ENCODE measurements around the gene ENTR1.

The ENTR1 gene

DNA sequence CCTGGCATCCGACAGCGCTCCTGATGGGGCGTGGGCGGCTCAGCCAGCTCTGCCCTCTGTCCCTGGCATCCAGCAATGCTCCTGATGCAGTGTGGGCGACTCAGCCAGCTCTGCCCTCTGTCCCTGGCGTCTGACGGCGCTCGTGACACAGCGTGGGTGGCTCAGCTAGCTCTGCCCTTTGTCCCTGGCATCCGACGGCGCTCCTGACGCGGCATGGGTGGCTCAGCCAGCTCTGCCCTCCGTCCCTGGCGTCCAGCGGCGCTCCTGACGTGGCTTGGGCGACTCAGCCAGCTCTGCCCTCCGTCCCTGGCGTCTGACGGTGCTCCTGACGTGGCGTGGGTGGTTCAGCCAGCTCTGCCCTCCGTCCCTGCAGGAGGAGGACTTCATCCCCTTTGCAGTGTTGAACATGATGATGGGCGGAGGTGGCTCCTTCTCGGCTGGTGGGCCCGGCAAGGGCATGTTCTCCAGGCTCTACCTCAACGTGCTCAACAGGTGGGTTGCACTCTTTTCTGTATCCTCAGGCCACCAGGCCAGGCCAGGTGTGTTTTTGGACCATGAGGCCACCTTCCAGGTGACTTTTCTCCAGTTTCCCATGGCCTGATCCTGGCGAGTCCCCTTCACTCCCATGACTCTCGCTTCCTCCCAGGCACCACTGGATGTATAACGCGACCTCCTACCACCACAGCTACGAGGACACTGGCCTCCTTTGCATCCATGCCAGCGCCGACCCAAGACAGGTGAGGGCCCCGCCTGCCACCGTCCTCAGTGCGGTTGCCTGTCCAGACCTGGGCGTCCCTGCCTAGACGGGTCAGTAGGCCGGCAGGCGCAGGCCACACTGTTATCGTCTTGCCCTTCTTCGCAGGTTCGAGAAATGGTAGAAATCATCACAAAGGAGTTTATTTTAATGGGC is 8.0 kb upstream of the ENTR1 start:
- H3K4me3 ChIP-seq (ENCODE audit: low read depth, low read length) = no peak overlapping the region
- TF ChIP-seq, protein P1, sequence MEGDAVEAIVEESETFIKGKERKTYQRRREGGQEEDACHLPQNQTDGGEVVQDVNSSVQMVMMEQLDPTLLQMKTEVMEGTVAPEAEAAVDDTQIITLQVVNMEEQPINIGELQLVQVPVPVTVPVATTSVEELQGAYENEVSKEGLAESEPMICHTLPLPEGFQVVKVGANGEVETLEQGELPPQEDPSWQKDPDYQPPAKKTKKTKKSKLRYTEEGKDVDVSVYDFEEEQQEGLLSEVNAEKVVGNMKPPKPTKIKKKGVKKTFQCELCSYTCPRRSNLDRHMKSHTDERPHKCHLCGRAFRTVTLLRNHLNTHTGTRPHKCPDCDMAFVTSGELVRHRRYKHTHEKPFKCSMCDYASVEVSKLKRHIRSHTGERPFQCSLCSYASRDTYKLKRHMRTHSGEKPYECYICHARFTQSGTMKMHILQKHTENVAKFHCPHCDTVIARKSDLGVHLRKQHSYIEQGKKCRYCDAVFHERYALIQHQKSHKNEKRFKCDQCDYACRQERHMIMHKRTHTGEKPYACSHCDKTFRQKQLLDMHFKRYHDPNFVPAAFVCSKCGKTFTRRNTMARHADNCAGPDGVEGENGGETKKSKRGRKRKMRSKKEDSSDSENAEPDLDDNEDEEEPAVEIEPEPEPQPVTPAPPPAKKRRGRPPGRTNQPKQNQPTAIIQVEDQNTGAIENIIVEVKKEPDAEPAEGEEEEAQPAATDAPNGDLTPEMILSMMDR (IDR thresholded peaks at IDR 0.05; ENCODE audit: insufficient read depth, low read length, missing control alignments) = no peak
- DNase-seq (ENCODE audit: low read depth, low spot score) = no peak
- ChIA-PET POLR2A (interaction anchor here (0.9 kb wide), 1 partner anchor 16 kb away, joined by 3 read pairs; no protein-coding TSS in a partner anchor), CTCF (interaction anchor here (0.6 to 1.5 kb wide), 3 partner anchors 9 to 18 kb away, joined by 3 to 6 read pairs (median 5); no protein-coding TSS in a partner anchor)

DNA sequence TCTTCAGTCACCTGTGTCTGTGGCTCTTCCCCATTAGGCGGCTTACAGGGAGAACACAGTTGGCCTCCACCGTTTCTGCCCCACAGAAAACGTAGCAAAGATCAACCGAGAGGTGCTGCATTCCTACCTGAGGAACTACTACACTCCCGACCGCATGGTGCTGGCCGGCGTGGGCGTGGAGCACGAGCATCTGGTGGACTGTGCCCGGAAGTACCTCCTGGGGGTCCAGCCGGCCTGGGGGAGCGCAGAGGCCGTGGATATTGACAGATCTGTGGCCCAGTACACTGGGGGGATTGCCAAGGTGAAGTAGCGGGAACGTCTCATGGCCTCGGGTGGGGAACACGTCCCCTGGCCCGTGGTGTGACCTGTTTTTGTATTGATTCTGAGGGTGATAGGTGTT is 6.5 kb upstream of the ENTR1 start:
- TF ChIP-seq, protein P1 (IDR thresholded peaks at IDR 0.05; ENCODE audit: insufficient read depth, low read length, missing control alignments) = no peak
- ChIA-PET POLR2A (no interaction called here), CTCF (interaction anchor here (1.2 to 1.5 kb wide), 3 partner anchors 9 to 104 kb away, joined by 4 to 6 read pairs (median 5); no protein-coding TSS in a partner anchor)
- H3K4me3 ChIP-seq (ENCODE audit: low read depth, low read length) = no peak overlapping the region
- DNase-seq (ENCODE audit: low read depth, low spot score) = no peak

DNA sequence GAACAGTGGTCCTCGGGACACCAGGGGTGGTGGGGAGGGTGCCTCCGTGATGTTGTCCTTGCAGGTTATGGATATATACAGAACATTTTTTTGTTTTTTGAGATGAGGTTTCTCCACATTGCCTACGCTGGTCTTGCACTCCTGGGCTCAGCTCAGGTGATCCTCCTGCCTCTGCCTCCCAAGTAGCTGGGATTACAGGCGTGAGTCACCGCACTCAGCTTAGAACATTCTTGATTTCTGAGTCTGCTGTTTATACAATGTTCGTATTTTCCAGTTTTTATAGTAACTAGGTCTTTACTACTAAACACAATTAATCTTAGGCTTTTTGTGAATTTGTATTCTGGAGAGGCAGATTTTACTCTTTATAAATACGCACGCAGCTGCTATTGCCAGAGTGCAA is 6.0 kb upstream of the ENTR1 start:
- CTCF ChIA-PET = interaction anchor here (0.9 to 1.5 kb wide), 3 partner anchors 9 to 103 kb away, joined by 4 to 6 read pairs (median 5); no protein-coding TSS in a partner anchor
- no peak for DNase-seq (ENCODE audit: low read depth, low spot score)

DNA sequence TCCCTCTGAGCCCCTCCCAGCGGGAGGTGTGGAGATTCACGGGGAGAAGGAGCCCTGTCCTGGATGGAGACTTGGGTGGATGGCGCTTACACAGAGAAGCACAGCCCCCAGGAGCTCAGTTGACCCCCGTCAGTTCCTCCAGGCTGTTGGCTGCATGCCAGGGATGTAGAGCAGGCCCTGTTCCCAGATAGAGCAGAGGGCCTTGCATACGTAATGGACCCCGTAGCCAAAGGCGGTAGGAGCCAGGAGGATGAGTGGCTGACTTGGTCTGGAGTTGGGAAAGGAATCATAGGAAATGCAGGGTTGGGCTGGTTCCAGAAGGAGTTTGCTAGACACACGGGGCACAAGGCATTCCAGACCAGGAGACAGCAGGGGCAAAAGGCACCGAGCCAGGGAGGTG is 2.5 kb upstream of the ENTR1 start:
- DNase-seq (ENCODE audit: low read depth, low spot score) = no peak
- ChIA-PET CTCF (interaction anchor here (0.9 to 4.3 kb wide), 3 partner anchors 11 to 100 kb away, joined by 3 to 35 read pairs (median 6); partner anchors contain the start of gene SNAPC4), POLR2A (no interaction called here)
- TF ChIP-seq, protein P1 (IDR thresholded peaks at IDR 0.05; ENCODE audit: insufficient read depth, low read length, missing control alignments) = no peak
- H3K4me3 ChIP-seq (ENCODE audit: low read depth, low read length) = no peak overlapping the region

More for the DNA sequence above, 6.0 kb upstream of the ENTR1 start:
- TF ChIP-seq, protein P1 (IDR thresholded peaks at IDR 0.05; ENCODE audit: insufficient read depth, low read length, missing control alignments) = no peak
- POLR2A ChIA-PET = no interaction called here
- H3K4me3 ChIP-seq (ENCODE audit: low read depth, low read length) = no peak overlapping the region

DNA sequence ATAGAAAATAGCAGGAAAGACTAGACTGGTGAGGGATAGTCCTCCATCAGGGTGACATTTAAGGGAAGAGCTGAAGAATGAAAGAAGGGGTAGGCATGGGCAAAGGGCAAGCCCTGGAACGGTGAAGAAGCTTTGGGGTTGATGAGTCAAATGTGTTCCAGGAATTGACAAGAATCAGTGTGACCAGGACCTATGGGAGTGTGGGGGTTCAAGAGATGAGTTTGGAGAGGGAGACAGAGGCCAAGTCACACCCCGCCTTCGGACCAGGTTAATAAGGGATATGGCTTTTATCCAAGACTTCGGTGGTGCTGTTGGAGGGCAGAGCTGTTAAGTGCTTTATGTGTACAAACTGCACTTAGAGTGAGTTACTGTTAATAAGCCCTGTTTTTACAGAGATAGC is 964 bp upstream of the ENTR1 start:
- POLR2A ChIA-PET = interaction anchor here (0.6 to 1.0 kb wide), 2 partner anchors 23 to 38 kb away, joined by 3 to 4 read pairs; no protein-coding TSS in a partner anchor
- no peak for DNase-seq (ENCODE audit: low read depth, low spot score)
- CTCF ChIA-PET = interaction anchor here (0.8 to 4.3 kb wide), 6 partner anchors 10 to 98 kb away, joined by 3 to 35 read pairs (median 4); partner anchors contain the start of genes DNLZ and SNAPC4
- peak overlapping the region; percentile 95 for H3K4me3 ChIP-seq (ENCODE audit: low read depth, low read length)
- TF ChIP-seq, protein P1 (IDR thresholded peaks at IDR 0.05; ENCODE audit: insufficient read depth, low read length, missing control alignments) = no peak
